GM06990 (cell line): Measurements from ENCODE around the gene CDA.
A peak's percentile ranks its signal among the peaks of the same experiment; 100 is the strongest.

ENCODE experiments used
- DNase-seq: peaks from one replicate; pipeline ENCODE4 v3.0.0-alpha.2; 2011; ENCODE audit not compliant: insufficient read length; ENCODE audit errors: extremely low read depth
- H3K27me3 ChIP-seq: replicated peaks from 2 replicates; pipeline ENCODE4 v1.6.0; 2011; ENCODE audit warnings: low read length; ENCODE audit not compliant: control insufficient read depth, insufficient read depth
- H3K36me3 ChIP-seq: 2 replicates; pipeline ENCODE4 v1.5.1; 2011; ENCODE audit warnings: low read length; ENCODE audit not compliant: control insufficient read depth, insufficient read depth
- H3K4me3 ChIP-seq: replicated peaks from 2 replicates; pipeline ENCODE4 v1.5.1; 2011; ENCODE audit warnings: low read depth, mild to moderate bottlenecking, control low read depth, low read length
- CTCF ChIP-seq: IDR thresholded peaks from 2 replicates; pipeline ENCODE4 v1.5.1; 2011; ENCODE audit warnings: low read length, control low read depth, mild to moderate bottlenecking, inconsistent platforms; ENCODE audit not compliant: insufficient read depth, poor library complexity, severe bottlenecking

CDA gene

GRCh38 chr1:20630729-20631128 lies 41.8 kb downstream of the CDA start:
- no peaks in the 10 kb centered on the region for H3K36me3 ChIP-seq
- no peak for TF ChIP-seq CTCF
- H3K27me3 ChIP-seq = no peaks in the 10 kb centered on the region
- H3K4me3 ChIP-seq = no peak overlapping the region
- no peak for DNase-seq

GRCh38 chr1:20632386-20632785 lies 43.5 kb downstream of the CDA start:
- TF ChIP-seq CTCF = no peak
- H3K27me3 ChIP-seq = no peaks in the 10 kb centered on the region
- no peaks in the 10 kb centered on the region for H3K36me3 ChIP-seq
- no peak for DNase-seq
- no peak overlapping the region for H3K4me3 ChIP-seq

GRCh38 chr1:20633190-20634064 lies 44.5 kb downstream of the CDA start, which contains the start of gene PINK1:
Gene PINK1, plus strand, starts transcription at chr1:20633458. Its CDS starts 91 bp downstream, at chr1:20633549.
- Histone ChIP-seq H3K4me3 (peak within 1 kb of the TSS; percentile 77), H3K36me3 (no peaks in the 10 kb centered on the region), H3K27me3 (no peaks in the 10 kb centered on the region)
- TF ChIP-seq CTCF = peak; percentile 87
- peak; percentile 81 for DNase-seq

- H3K4me3 ChIP-seq = peak overlapping the region; percentile 77
- no peak for DNase-seq
- TF ChIP-seq CTCF = no peak
- no peaks in the 10 kb centered on the region for H3K36me3 ChIP-seq
- H3K27me3 ChIP-seq = no peaks in the 10 kb centered on the region
Observed at GRCh38 chr1:20634065-20634593, 45.2 kb downstream of the CDA start.

- Histone ChIP-seq H3K4me3 (no peak overlapping the region), H3K27me3 (no peaks in the 10 kb centered on the region), H3K36me3 (no peaks in the 10 kb centered on the region)
- DNase-seq = no peak
- TF ChIP-seq CTCF = no peak
Observed at GRCh38 chr1:20634594-20635084, 45.7 kb downstream of the CDA start.
